Measurements from ENCODE around the gene ACOT12. TPM values are rescaled to one million over a fixed set of nuclear protein-coding genes. Genes with fewer than 3 reads are reported as not detected.

The ACOT12 gene
- polyA plus RNA-seq, 3 donors, result not detected

GRCh38 chr5:81398741-81399140 is 4.8 kb upstream of the ACOT12 start:
- Mint-ChIP-seq H3K27ac (no peak overlapping the region), H3K4me3 (no peak overlapping the region), H3K9me3 (peaks cover 4 to 15% (median 8%) of the 10 kb centered on the region in 7 donors), H3K36me3 (peaks cover 0 to 3% of the 10 kb centered on the region in 2 donors), H3K27me3 (ENCODE audit: low read depth in 3 of 3) (peaks cover 18 to 40% (median 24%) of the 10 kb centered on the region in 3 donors), H3K4me1 (peaks cover 14% of the 10 kb centered on the region)
- H3K36me3 ChIP-seq (replicated peaks in 1 of 2; ENCODE audit: control insufficient read depth in 1 of 2, insufficient read depth in 2 of 2, low read length in 2 of 2), result no peaks in the 10 kb centered on the region
- no peak for TF ChIP-seq CTCF (IDR thresholded peaks at IDR 0.05)
- H4K20me1 ChIP-seq (ENCODE audit: insufficient read depth, low read length), result no peaks in the 10 kb centered on the region
- H3K4me3 ChIP-seq (replicated peaks in 1 of 3; ENCODE audit: low read depth in 2 of 3, low read length in 3 of 3), result no peak overlapping the region
- H3K27me3 ChIP-seq (ENCODE audit: control insufficient read depth in 2 of 2, insufficient read depth in 2 of 2, low read length in 2 of 2), result peaks cover 24 to 36% of the 10 kb centered on the region in 2 donors
- intact Hi-C loops (cut with micrococcal nuclease), result no loop called here
- H3K4me1 ChIP-seq (ENCODE audit: control insufficient read depth in 1 of 2, insufficient read depth in 2 of 2, low read length in 2 of 2), result peaks cover 5 to 6% of the 10 kb centered on the region in 2 donors
- H3K27ac ChIP-seq (ENCODE audit: low read depth in 1 of 2, low read length in 2 of 2), result no peak overlapping the region
- 100% methylated on average over 1 of the region's 4 CpGs for WGBS (ENCODE audit: insufficient coverage)
- H2AFZ ChIP-seq (ENCODE audit: insufficient read depth, low read depth, low read length, poor library complexity, severe bottlenecking), result no peak overlapping the region
- DNase-seq, result no peak
- no peak overlapping the region for H3K9ac ChIP-seq (ENCODE audit: insufficient read depth, low read length, poor library complexity, severe bottlenecking)
- no peak overlapping the region for H3K4me2 ChIP-seq (replicated peaks; ENCODE audit: extremely low read depth, low read length, poor library complexity, severe bottlenecking)
- peaks cover 7 to 8% of the 10 kb centered on the region in 2 donors for H3K9me3 ChIP-seq (replicated peaks in 1 of 2; ENCODE audit: control insufficient read depth in 1 of 2, insufficient read depth in 1 of 2, low read length in 2 of 2)
- no peaks in the 10 kb centered on the region for H3K79me2 ChIP-seq (ENCODE audit: insufficient read depth, low read length)

- Mint-ChIP-seq H3K4me1 (peaks cover 18% of the 10 kb centered on the region), H3K9me3 (peaks cover 4 to 18% (median 13%) of the 10 kb centered on the region in 7 donors), H3K4me3 (no peak overlapping the region), H3K27me3 (ENCODE audit: low read depth in 3 of 3) (peaks cover 29 to 51% (median 33%) of the 10 kb centered on the region in 3 donors), H3K36me3 (peaks cover 0 to 3% of the 10 kb centered on the region in 2 donors), H3K27ac (no peak overlapping the region)
- no peak overlapping the region for H3K4me3 ChIP-seq (replicated peaks in 1 of 3; ENCODE audit: low read depth in 2 of 3, low read length in 3 of 3)
- H3K27ac ChIP-seq (ENCODE audit: low read depth in 1 of 2, low read length in 2 of 2), result no peak overlapping the region
- peaks cover 36 to 51% of the 10 kb centered on the region in 2 donors for H3K27me3 ChIP-seq (ENCODE audit: control insufficient read depth in 2 of 2, insufficient read depth in 2 of 2, low read length in 2 of 2)
- H3K9ac ChIP-seq (ENCODE audit: insufficient read depth, low read length, poor library complexity, severe bottlenecking), result no peak overlapping the region
- peaks cover 7 to 8% of the 10 kb centered on the region in 2 donors for H3K9me3 ChIP-seq (replicated peaks in 1 of 2; ENCODE audit: control insufficient read depth in 1 of 2, insufficient read depth in 1 of 2, low read length in 2 of 2)
- TF ChIP-seq CTCF (IDR thresholded peaks at IDR 0.05), result no peak
- H3K4me1 ChIP-seq (ENCODE audit: control insufficient read depth in 1 of 2, insufficient read depth in 2 of 2, low read length in 2 of 2), result peaks cover 5 to 9% of the 10 kb centered on the region in 2 donors
- no peak for DNase-seq
- H3K36me3 ChIP-seq (replicated peaks in 1 of 2; ENCODE audit: control insufficient read depth in 1 of 2, insufficient read depth in 2 of 2, low read length in 2 of 2), result no peaks in the 10 kb centered on the region
- H3K4me2 ChIP-seq (replicated peaks; ENCODE audit: extremely low read depth, low read length, poor library complexity, severe bottlenecking), result no peak overlapping the region
- H2AFZ ChIP-seq (ENCODE audit: insufficient read depth, low read depth, low read length, poor library complexity, severe bottlenecking), result no peak overlapping the region
- intact Hi-C loops (cut with micrococcal nuclease), result no loop called here
- no peaks in the 10 kb centered on the region for H3K79me2 ChIP-seq (ENCODE audit: insufficient read depth, low read length)
- no peaks in the 10 kb centered on the region for H4K20me1 ChIP-seq (ENCODE audit: insufficient read depth, low read length)
- 5% methylated on average over 2 of the region's 3 CpGs for WGBS (ENCODE audit: insufficient coverage)
Observed at GRCh38 chr5:81397176-81397575, 3.2 kb upstream of the ACOT12 start.
